ENCODE measurements around the gene KANSL3. TPM values are rescaled to one million over a fixed set of nuclear protein-coding genes. Genes with fewer than 3 reads are reported as not detected.

Gene KANSL3
- total and polyA plus RNA-seq, 9 of the 15 experiments (the other 6 are each of a cell fraction or from before 2014, with no cell fraction given), result 11.3 to 43.7 (median 27.9) TPM

GRCh38 chr2:96601382-96602292 is 36.5 kb downstream of the KANSL3 start (continued):
- TF ChIP-seq ZNF57 (CRISPR knock-in tag; IDR thresholded peaks at IDR 0.05) (no peak), POLR2B (IDR thresholded peaks at IDR 0.05; ENCODE audit: low read depth, partially characterized antibody) (no peak), ZNF212 (CRISPR knock-in tag; IDR thresholded peaks at IDR 0.05) (no peak), KLF1 (tag; IDR thresholded peaks at IDR 0.05) (no peak), MEF2A (IDR thresholded peaks at IDR 0.05; ENCODE audit: control insufficient read depth, low read depth, low read length) (no peak), TCF3 (CRISPR knock-in tag; IDR thresholded peaks at IDR 0.05) (no peak), CEBPZ (IDR thresholded peaks at IDR 0.05; ENCODE audit: borderline replicate concordance, low read depth, low read length) (no peak), COPS2 (conservative IDR thresholded peaks at IDR 0.05) (no peak), MCM5 (IDR thresholded peaks at IDR 0.05; ENCODE audit: low read depth) (no peak), PRDM10 (IDR thresholded peaks at IDR 0.05; ENCODE audit: partially characterized antibody) (peak; percentile 53), PTTG1 (tag; IDR thresholded peaks at IDR 0.05; ENCODE audit: low read depth) (no peak), AFF4 (CRISPR knock-in tag; IDR thresholded peaks at IDR 0.05) (no peak), ZNF23 (CRISPR knock-in tag; IDR thresholded peaks at IDR 0.05) (no peak), RAD21 (CRISPR knock-in tag; conservative IDR thresholded peaks at IDR 0.05 in 1 of 2, IDR thresholded peaks at IDR 0.05 in 1 of 2) (peak in 1 of 2 experiments; percentile 11; a peak in 1 of 4 replicates)

Measured in K562 (cell line).